GM12873 (cell line): ENCODE measurements around the gene VWA7.

Source experiments
- TF ChIP-seq, protein P1 (sequence below): IDR thresholded peaks from 2 replicates; pipeline ENCODE4 v1.5.1; 2012; ENCODE audit warnings: low read depth, mild to moderate bottlenecking, moderate library complexity, low read length, control low read depth; ENCODE audit not compliant: insufficient read depth; ENCODE audit errors: missing control alignments

VWA7 gene

DNA sequence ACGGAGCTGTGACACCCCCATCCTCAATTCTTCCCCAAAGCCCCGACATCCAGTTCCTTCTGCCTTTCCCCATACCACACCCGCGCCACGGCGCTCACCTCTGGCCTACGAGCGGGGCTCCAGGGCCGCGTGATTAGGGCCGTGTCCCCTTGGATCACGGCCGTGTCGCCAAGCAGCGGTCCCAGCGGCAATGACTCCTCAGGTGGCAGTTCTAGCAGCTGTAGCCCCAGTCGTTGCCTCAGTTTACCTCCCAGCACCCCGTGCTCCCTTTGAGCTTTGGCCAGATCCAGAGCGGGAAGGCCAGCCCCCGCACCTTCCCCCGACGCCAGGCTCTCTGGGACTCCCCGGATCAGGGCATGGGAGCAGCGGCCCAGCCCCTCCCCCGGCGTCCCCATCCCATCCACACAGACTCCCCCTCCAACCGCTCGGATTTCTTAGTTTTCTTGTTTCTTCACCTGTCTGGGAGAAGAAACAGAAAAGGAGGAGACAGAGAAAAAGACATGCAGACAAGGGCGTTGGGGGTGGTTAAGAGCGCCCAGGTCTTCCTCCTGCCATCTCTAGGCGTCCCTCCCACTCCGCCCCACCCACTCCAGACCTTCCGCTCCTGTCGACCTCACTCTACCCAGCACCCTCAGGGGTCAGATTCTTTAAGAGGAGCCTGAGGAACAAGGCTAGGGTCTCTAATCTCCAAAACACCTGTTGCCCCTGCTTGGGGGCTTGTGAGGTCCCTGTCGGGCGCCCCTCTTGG lies 48.2 kb downstream of the VWA7 start, which contains the start of gene DDAH2:
Gene DDAH2 (minus strand): TSS at position 533 of the 748 bp plus-strand sequence. CDS start 138 bp downstream, at position 395.
- TF ChIP-seq, protein P1, sequence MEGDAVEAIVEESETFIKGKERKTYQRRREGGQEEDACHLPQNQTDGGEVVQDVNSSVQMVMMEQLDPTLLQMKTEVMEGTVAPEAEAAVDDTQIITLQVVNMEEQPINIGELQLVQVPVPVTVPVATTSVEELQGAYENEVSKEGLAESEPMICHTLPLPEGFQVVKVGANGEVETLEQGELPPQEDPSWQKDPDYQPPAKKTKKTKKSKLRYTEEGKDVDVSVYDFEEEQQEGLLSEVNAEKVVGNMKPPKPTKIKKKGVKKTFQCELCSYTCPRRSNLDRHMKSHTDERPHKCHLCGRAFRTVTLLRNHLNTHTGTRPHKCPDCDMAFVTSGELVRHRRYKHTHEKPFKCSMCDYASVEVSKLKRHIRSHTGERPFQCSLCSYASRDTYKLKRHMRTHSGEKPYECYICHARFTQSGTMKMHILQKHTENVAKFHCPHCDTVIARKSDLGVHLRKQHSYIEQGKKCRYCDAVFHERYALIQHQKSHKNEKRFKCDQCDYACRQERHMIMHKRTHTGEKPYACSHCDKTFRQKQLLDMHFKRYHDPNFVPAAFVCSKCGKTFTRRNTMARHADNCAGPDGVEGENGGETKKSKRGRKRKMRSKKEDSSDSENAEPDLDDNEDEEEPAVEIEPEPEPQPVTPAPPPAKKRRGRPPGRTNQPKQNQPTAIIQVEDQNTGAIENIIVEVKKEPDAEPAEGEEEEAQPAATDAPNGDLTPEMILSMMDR, result peak; percentile 76

DNA sequence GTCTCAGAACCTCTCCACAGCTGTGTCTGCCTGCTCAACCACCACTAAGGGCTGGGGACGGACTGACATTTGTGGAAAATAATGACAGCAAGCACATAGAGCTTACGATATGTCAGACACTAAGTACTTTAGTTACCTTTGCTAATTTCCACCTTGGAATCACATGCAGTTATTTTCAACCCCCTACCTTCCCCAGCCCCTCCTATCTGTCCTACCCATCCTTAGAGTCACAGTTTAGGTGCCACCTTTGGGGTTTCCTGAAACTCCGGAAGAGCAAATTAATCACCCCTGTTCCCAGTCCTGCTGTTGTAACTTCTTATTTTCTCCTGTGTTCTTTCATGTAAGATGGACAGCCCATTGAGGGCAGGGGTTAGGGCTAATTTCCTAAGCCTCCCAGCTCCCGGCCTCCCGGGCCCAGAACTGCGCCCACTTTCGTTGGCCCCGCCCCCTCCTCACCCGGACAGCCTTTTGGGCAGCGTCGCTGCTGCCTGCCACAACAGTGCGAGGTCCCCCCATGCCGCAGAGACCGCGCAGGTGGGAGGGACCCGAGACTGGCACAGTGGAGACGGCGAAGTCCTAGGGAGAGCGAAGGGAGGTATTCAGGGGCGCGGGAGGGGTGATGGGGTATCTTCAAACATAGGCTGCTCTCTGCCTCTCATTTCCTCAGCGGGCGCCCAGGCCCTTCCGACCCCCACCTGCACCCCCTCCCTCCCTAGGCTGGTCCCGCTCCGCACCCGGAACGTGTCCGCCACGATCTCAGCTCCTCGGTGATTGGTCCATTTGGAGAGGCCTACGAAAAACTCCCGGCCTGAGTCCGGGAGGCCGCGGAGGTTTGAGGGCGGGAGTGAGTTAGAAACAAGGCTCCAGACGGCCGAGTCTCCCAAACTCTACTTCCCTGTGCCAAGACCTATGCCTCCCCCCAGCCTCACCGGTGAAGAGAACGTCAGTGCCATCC lies 49.1 kb downstream of the VWA7 start:
- TF ChIP-seq, protein P1, result no peak

DNA sequence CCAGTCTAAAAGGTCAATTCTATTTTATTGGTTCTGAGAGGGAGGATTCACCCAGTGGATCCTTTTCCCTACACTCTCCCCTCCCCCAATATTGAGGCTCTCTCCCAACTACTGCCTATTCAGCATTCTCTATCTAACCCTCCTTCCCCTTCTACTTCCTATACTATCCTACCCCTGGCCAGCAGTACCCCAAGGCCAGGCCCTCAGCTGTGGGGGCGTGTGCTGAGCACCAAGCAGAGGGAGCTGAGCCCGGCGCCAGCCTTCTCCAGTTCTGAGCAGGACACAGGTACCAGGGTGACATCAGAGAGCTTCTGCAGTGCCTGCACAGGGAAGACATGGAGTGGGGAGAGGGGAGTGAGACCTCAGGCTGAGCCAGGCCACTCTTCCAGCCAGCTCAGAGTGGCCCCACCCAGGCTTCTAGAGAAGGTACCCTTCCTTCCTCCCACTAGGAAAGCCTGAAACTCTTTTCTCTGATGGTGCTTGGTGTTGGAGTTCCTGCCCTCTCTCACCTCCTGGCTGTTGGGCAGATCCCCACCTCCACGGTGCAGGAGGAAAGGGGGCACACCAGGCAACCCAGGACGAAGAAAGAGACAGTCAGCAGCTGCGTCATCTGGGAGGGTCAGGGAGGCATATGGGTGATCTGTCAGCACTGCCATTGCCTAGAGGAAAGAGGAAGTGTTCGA lies 50.0 kb downstream of the VWA7 start:
- TF ChIP-seq, protein P1, result no peak

DNA sequence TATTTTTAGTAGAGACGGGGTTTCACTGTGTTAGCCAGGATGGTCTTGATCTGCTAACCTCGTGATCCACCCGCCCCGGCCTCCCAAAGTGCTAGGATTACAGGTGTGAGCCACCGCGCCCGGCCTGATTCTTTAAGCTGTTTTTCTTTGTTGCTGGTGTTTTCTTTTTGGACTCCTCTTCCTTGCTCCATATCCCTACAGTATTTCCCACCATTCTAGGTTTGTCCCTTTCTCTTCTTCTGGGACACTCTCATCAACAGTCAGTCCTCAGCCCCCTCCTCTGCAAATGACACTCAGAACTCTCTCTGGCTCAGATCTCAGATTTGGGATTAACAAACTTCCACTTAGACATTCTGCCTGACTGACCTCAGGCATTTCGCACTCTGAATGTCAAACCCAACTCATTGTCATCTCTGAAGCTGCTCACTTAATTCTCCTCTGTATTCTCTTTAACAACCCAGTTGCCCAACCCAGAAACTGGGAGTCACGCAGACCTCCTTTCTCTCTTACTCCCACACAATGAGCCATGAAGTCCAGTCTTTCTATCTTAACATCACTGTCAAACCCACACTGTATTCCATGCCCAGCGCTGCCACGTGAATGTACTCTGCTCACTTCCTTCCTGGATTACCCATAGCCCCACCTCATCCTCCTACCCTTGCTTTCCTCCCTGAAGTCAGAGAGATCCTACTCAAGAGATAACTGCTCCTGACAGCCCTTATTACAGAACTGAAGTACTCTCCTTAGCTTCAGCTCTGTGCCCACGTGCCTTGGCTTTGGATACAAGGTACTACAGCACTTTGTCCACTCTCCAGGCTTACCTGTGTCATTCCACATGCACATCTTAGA lies 51.4 kb downstream of the VWA7 start:
- TF ChIP-seq, protein P1, result no peak

DNA sequence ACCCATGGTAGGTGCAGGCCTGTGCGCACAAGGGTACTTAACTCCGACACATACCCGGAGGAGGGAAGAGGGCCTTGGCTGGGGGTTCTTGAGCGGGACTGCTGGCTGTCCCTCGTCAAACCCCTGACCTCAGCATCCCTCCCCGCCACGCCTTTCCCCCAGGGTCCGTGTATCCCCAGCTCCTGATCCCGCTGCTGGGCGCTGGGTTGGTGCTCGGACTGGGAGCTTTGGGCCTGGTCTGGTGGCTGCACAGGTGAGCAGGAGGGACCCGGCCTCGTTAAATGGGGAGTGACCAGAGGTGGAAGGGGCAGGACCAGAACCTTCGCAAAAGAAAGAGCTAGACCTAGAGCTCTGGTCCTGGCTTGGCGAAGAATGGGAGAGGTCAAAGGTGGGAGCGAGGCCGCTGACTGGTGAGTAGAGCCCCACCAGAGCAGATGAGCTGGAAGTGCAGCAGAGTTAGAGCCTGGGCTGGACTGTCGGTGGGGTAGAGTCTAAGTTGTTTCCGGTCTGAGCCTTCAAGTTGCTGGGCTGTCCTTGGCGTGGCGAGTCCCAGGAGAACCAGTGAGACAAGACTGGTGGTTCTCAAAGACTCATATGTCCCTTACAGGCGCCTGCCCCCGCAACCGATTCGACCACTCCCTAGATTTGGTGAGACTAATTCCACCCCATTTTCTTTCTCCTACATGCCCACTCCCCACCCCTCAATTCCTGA lies 53.0 kb downstream of the VWA7 start:
- TF ChIP-seq, protein P1, result no peak

DNA sequence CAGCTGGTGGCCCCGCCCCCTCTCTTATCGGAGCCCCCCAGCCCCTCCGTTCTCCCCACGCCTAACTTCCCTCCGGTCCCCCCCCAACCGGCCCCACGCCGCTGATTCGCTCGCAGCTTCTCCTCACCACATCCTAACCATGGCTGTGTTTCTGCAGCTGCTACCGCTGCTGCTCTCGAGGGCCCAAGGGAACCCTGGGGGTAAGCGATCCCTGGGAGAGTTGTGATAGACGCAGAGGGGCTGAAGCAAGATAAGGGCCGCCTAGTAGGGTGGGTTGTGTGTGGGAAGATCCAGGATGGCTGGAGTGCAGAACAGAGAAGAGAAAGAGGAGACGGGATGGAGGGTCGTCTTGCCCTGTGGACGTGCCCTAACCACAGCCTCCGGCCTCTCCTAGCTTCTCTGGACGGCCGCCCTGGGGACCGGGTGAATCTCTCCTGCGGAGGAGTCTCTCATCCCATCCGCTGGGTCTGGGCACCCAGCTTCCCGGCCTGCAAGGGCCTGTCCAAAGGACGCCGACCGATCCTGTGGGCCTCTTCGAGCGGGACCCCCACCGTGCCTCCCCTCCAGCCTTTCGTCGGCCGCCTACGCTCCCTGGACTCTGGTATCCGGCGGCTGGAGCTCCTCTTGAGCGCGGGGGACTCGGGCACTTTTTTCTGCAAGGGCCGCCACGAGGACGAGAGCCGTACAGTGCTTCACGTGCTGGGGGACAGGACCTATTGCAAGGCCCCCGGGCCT lies 53.7 kb downstream of the VWA7 start, which contains the start of gene MPIG6B:
Gene MPIG6B (plus strand): TSS at position 129 of the 735 bp plus-strand sequence. CDS start 11 bp downstream, at position 140.
- TF ChIP-seq, protein P1, result no peak
